ENCODE data around the gene KIF26B.

KIF26B gene

GRCh38 chr1:245603311-245603865 is 448.6 kb downstream of the KIF26B start:
- H3K27me3 ChIP-seq (ENCODE audit: insufficient read depth, low read length, poor library complexity, severe bottlenecking): no peaks in the 10 kb centered on the region
- peaks cover 26% of the 10 kb centered on the region for H3K4me1 ChIP-seq (ENCODE audit: insufficient read depth, low read length, poor library complexity, severe bottlenecking)
- H3K4me2 ChIP-seq (ENCODE audit: low read depth, low read length, poor library complexity, severe bottlenecking): no peak overlapping the region
- no peak overlapping the region for H2AFZ ChIP-seq (ENCODE audit: low read length)
- no peak overlapping the region for H3K4me3 ChIP-seq (ENCODE audit: low read length, poor library complexity, severe bottlenecking)
- TF ChIP-seq CTCF (conservative IDR thresholded peaks at IDR 0.05; ENCODE audit: low read length) (no peak), EZH2phosphoT487 (IDR thresholded peaks at IDR 0.05; ENCODE audit: borderline replicate concordance) (no peak)
- H3K9me3 ChIP-seq (ENCODE audit: insufficient read depth, low read depth, low read length): no peaks in the 10 kb centered on the region
- H3K36me3 ChIP-seq (ENCODE audit: insufficient read depth, low read length): no peaks in the 10 kb centered on the region
- H3F3A ChIP-seq (ENCODE audit: low read depth): no peaks in the 10 kb centered on the region
- no peak overlapping the region for H3K9ac ChIP-seq (ENCODE audit: low read depth, low read length, poor library complexity, severe bottlenecking)
- no peaks in the 10 kb centered on the region for H3K79me2 ChIP-seq (ENCODE audit: insufficient read depth, low read length)
- no peaks in the 10 kb centered on the region for H3K9me2 ChIP-seq (replicated peaks; ENCODE audit: low read depth, low read length)
- no peaks in the 10 kb centered on the region for H4K20me1 ChIP-seq (ENCODE audit: insufficient read depth, low read length, poor library complexity, severe bottlenecking)

- no peak overlapping the region for H3K9ac ChIP-seq (ENCODE audit: low read depth, low read length, poor library complexity, severe bottlenecking)
Measured at GRCh38 chr1:245604979-245605378, 450.2 kb downstream of the KIF26B start.

GRCh38 chr1:245605480-245606156 is 450.8 kb downstream of the KIF26B start:
- no peak for TF ChIP-seq EZH2phosphoT487 (IDR thresholded peaks at IDR 0.05; ENCODE audit: borderline replicate concordance)
- TF ChIP-seq CTCF (conservative IDR thresholded peaks at IDR 0.05; ENCODE audit: low read length): no peak
- Histone ChIP-seq H3K9ac (ENCODE audit: low read depth, low read length, poor library complexity, severe bottlenecking) (no peak overlapping the region), H3K79me2 (ENCODE audit: insufficient read depth, low read length) (no peaks in the 10 kb centered on the region), H4K20me1 (ENCODE audit: insufficient read depth, low read length, poor library complexity, severe bottlenecking) (no peaks in the 10 kb centered on the region), H3K27me3 (ENCODE audit: insufficient read depth, low read length, poor library complexity, severe bottlenecking) (no peaks in the 10 kb centered on the region), H3K9me3 (ENCODE audit: insufficient read depth, low read depth, low read length) (no peaks in the 10 kb centered on the region), H3K36me3 (ENCODE audit: insufficient read depth, low read length) (no peaks in the 10 kb centered on the region), H3K9me2 (replicated peaks; ENCODE audit: low read depth, low read length) (no peaks in the 10 kb centered on the region), H3K4me1 (ENCODE audit: insufficient read depth, low read length, poor library complexity, severe bottlenecking) (peaks cover 37% of the 10 kb centered on the region), H3F3A (ENCODE audit: low read depth) (no peaks in the 10 kb centered on the region), H3K4me2 (ENCODE audit: low read depth, low read length, poor library complexity, severe bottlenecking) (no peak overlapping the region), H2AFZ (ENCODE audit: low read length) (no peak overlapping the region), H3K4me3 (ENCODE audit: low read length, poor library complexity, severe bottlenecking) (no peak overlapping the region)

More at GRCh38 chr1:245604979-245605378, 450.2 kb downstream of the KIF26B start:
- Histone ChIP-seq H3F3A (ENCODE audit: low read depth) (no peaks in the 10 kb centered on the region), H3K9me3 (ENCODE audit: insufficient read depth, low read depth, low read length) (no peaks in the 10 kb centered on the region), H3K9me2 (replicated peaks; ENCODE audit: low read depth, low read length) (no peaks in the 10 kb centered on the region), H3K4me2 (ENCODE audit: low read depth, low read length, poor library complexity, severe bottlenecking) (no peak overlapping the region), H4K20me1 (ENCODE audit: insufficient read depth, low read length, poor library complexity, severe bottlenecking) (no peaks in the 10 kb centered on the region), H3K4me1 (ENCODE audit: insufficient read depth, low read length, poor library complexity, severe bottlenecking) (peaks cover 37% of the 10 kb centered on the region), H3K27me3 (ENCODE audit: insufficient read depth, low read length, poor library complexity, severe bottlenecking) (no peaks in the 10 kb centered on the region), H3K4me3 (ENCODE audit: low read length, poor library complexity, severe bottlenecking) (no peak overlapping the region), H3K79me2 (ENCODE audit: insufficient read depth, low read length) (no peaks in the 10 kb centered on the region), H2AFZ (ENCODE audit: low read length) (no peak overlapping the region), H3K36me3 (ENCODE audit: insufficient read depth, low read length) (no peaks in the 10 kb centered on the region)
- TF ChIP-seq EZH2phosphoT487 (IDR thresholded peaks at IDR 0.05; ENCODE audit: borderline replicate concordance) (no peak), CTCF (conservative IDR thresholded peaks at IDR 0.05; ENCODE audit: low read length) (no peak)

Data from Loucy (cell line).